ENCODE measurements around the gene ARMC9. TPM values are rescaled to one million over a fixed set of nuclear protein-coding genes. Genes with fewer than 3 reads are reported as not detected.

ARMC9 gene
- total RNA-seq, 1 experiment from 2014 or later, result 3.3 TPM

GRCh38 chr2:231357048-231357447 lies 158.6 kb downstream of the ARMC9 start:
- Mint-ChIP-seq H3K4me1 (ENCODE audit: low read depth, unreplicated experiment) (peaks cover 7% of the 10 kb centered on the region), H3K4me3 (ENCODE audit: unreplicated experiment) (no peak overlapping the region), H3K27me3 (ENCODE audit: insufficient read depth, unreplicated experiment) (no peaks in the 10 kb centered on the region), H3K36me3 (ENCODE audit: insufficient read depth, unreplicated experiment) (no peaks in the 10 kb centered on the region), H3K9me3 (ENCODE audit: unreplicated experiment) (no peaks in the 10 kb centered on the region), H3K27ac (ENCODE audit: unreplicated experiment) (no peak overlapping the region)
- Histone ChIP-seq H3K4me3 (ENCODE audit: low read depth, low read length) (no peak overlapping the region), H3K27me3 (replicated peaks; ENCODE audit: control insufficient read depth, insufficient read depth, low read length) (no peaks in the 10 kb centered on the region), H3K9me3 (no peaks in the 10 kb centered on the region), H3K4me1 (peaks cover 6% of the 10 kb centered on the region; the same call in 1 of the 2 replicates), H3K36me3 (ENCODE audit: control insufficient read depth, insufficient read depth, low read length) (no peaks in the 10 kb centered on the region)
- DNase-seq, result no peak
- BruUV-seq (replicated peaks), result no TSS peak
- TF ChIP-seq CTCF (IDR thresholded peaks at IDR 0.05; ENCODE audit: insufficient read depth in 1 of 2, low read depth in 1 of 2, low read length in 1 of 2, severe bottlenecking in 1 of 2, unreplicated experiment in 1 of 2), result no peak
- intact Hi-C loops (cut with micrococcal nuclease; ENCODE audit: unreplicated experiment), result no loop called here
- CTCF ChIA-PET, result no interaction called here
- POLR2A ChIA-PET, result no interaction called here

- ChIA-PET CTCF (no interaction called here), POLR2A (no interaction called here)
- H3K27me3 Mint-ChIP-seq (ENCODE audit: insufficient read depth, unreplicated experiment), result no peaks in the 10 kb centered on the region
- Histone ChIP-seq H3K36me3 (ENCODE audit: control insufficient read depth, insufficient read depth, low read length) (no peaks in the 10 kb centered on the region), H3K9me3 (no peaks in the 10 kb centered on the region), H3K27me3 (replicated peaks; ENCODE audit: control insufficient read depth, insufficient read depth, low read length) (no peaks in the 10 kb centered on the region), H3K4me1 (peaks cover 8% of the 10 kb centered on the region; the same call in 1 of the 2 replicates), H3K4me3 (ENCODE audit: low read depth, low read length) (no peak overlapping the region)
- intact Hi-C loops (cut with micrococcal nuclease; ENCODE audit: unreplicated experiment), result no loop called here
- TF ChIP-seq CTCF (IDR thresholded peaks at IDR 0.05; ENCODE audit: insufficient read depth in 1 of 2, low read depth in 1 of 2, low read length in 1 of 2, severe bottlenecking in 1 of 2, unreplicated experiment in 1 of 2), result no peak
- H3K36me3 Mint-ChIP-seq (ENCODE audit: insufficient read depth, unreplicated experiment), result no peaks in the 10 kb centered on the region
- H3K4me1 Mint-ChIP-seq (ENCODE audit: low read depth, unreplicated experiment), result peaks cover 10% of the 10 kb centered on the region
- no peak overlapping the region for H3K4me3 Mint-ChIP-seq (ENCODE audit: unreplicated experiment)
- no peaks in the 10 kb centered on the region for H3K9me3 Mint-ChIP-seq (ENCODE audit: unreplicated experiment)
- DNase-seq, result no peak
- no TSS peak for BruUV-seq (replicated peaks)
- no peak overlapping the region for H3K27ac Mint-ChIP-seq (ENCODE audit: unreplicated experiment)
Observed at GRCh38 chr2:231357931-231358330, 159.5 kb downstream of the ARMC9 start.

GRCh38 chr2:231359441-231359840 lies 161.0 kb downstream of the ARMC9 start:
- Mint-ChIP-seq H3K9me3 (ENCODE audit: unreplicated experiment) (no peaks in the 10 kb centered on the region), H3K36me3 (ENCODE audit: insufficient read depth, unreplicated experiment) (no peaks in the 10 kb centered on the region), H3K4me1 (ENCODE audit: low read depth, unreplicated experiment) (peaks cover 10% of the 10 kb centered on the region), H3K27me3 (ENCODE audit: insufficient read depth, unreplicated experiment) (no peaks in the 10 kb centered on the region), H3K4me3 (ENCODE audit: unreplicated experiment) (no peak overlapping the region), H3K27ac (ENCODE audit: unreplicated experiment) (no peak overlapping the region)
- Histone ChIP-seq H3K4me1 (peaks cover 8% of the 10 kb centered on the region; the same call in 1 of the 2 replicates), H3K36me3 (ENCODE audit: control insufficient read depth, insufficient read depth, low read length) (no peaks in the 10 kb centered on the region), H3K9me3 (no peaks in the 10 kb centered on the region), H3K4me3 (ENCODE audit: low read depth, low read length) (no peak overlapping the region), H3K27me3 (replicated peaks; ENCODE audit: control insufficient read depth, insufficient read depth, low read length) (no peaks in the 10 kb centered on the region)
- POLR2A ChIA-PET, result no interaction called here
- intact Hi-C loops (cut with micrococcal nuclease; ENCODE audit: unreplicated experiment), result no loop called here
- no TSS peak for BruUV-seq (replicated peaks)
- CTCF ChIA-PET, result no interaction called here
- no peak for TF ChIP-seq CTCF (IDR thresholded peaks at IDR 0.05; ENCODE audit: insufficient read depth in 1 of 2, low read depth in 1 of 2, low read length in 1 of 2, severe bottlenecking in 1 of 2, unreplicated experiment in 1 of 2)
- DNase-seq, result no peak
